Activated CD4-positive, alpha-beta T cell treated with anti-CD3 and anti-CD28 coated beads, Interleukin-2, amount 10 ng/mL, durations not matched to agents 24 days and 14 days (primary cell): ENCODE data around the gene MACIR. TPM values are rescaled to one million over a fixed set of nuclear protein-coding genes. Genes with fewer than 3 reads are reported as not detected.

ENCODE experiments used
- DNase-seq: peaks from one replicate; pipeline ENCODE4 v3.0.0; 2022
- H3K27ac Mint-ChIP-seq: one replicate; pipeline ENCODE4 v1.8.0; 2022; ENCODE audit warnings: mild to moderate bottlenecking, mixed read lengths
- H3K27me3 Mint-ChIP-seq: one replicate; pipeline ENCODE4 v1.8.0; 2022; ENCODE audit warnings: mixed read lengths
- H3K36me3 Mint-ChIP-seq: one replicate; pipeline ENCODE4 v1.8.0; 2022; ENCODE audit warnings: low read depth, mild to moderate bottlenecking, mixed read lengths
- H3K4me1 Mint-ChIP-seq: one replicate; pipeline ENCODE4 v1.8.0; 2021; ENCODE audit warnings: mixed read lengths
- H3K4me3 Mint-ChIP-seq: one replicate; pipeline ENCODE4 v1.8.0; 2022; ENCODE audit warnings: mild to moderate bottlenecking, moderate library complexity, mixed read lengths
- H3K9me3 Mint-ChIP-seq: one replicate; pipeline ENCODE4 v1.8.0; 2021; ENCODE audit warnings: mixed read lengths
- intact Hi-C: fragments of 100-400 bp; cut with micrococcal nuclease; formaldehyde crosslinking; loops from one replicate; pipeline ENCODE4 v1.15.1; 2023
- total RNA-seq: library from RNA; stranded (reverse); gene quantifications from 2 replicates; pipeline ENCODE4 v1.2.3, GENCODE V29; 2022

The MACIR gene
- total RNA-seq, 1 donor from 2014 or later: 13.3 TPM

GRCh38 chr5:103286622-103287021, 28.1 kb downstream of the MACIR start:
- Mint-ChIP-seq H3K4me3 (no peak overlapping the region), H3K4me1 (no peaks in the 10 kb centered on the region), H3K27me3 (no peaks in the 10 kb centered on the region), H3K9me3 (no peaks in the 10 kb centered on the region), H3K27ac (no peak overlapping the region), H3K36me3 (no peaks in the 10 kb centered on the region)
- DNase-seq: no peak
- intact Hi-C loops: no loop called here

- Mint-ChIP-seq H3K27me3 (no peaks in the 10 kb centered on the region), H3K36me3 (no peaks in the 10 kb centered on the region), H3K9me3 (no peaks in the 10 kb centered on the region), H3K4me3 (no peak overlapping the region), H3K4me1 (no peaks in the 10 kb centered on the region), H3K27ac (no peak overlapping the region)
- intact Hi-C loops: no loop called here
- DNase-seq: no peak
Observed at GRCh38 chr5:103289024-103289423, 30.5 kb downstream of the MACIR start.

- no peak overlapping the region for H3K4me3 Mint-ChIP-seq
- H3K27ac Mint-ChIP-seq: no peak overlapping the region
- H3K27me3 Mint-ChIP-seq: no peaks in the 10 kb centered on the region
- no peaks in the 10 kb centered on the region for H3K9me3 Mint-ChIP-seq
- H3K36me3 Mint-ChIP-seq: no peaks in the 10 kb centered on the region
- intact Hi-C loops: no loop called here
- H3K4me1 Mint-ChIP-seq: no peaks in the 10 kb centered on the region
- no peak for DNase-seq
Observed at GRCh38 chr5:103290846-103291245, 32.3 kb downstream of the MACIR start.

- Mint-ChIP-seq H3K4me3 (no peak overlapping the region), H3K4me1 (no peaks in the 10 kb centered on the region), H3K27me3 (no peaks in the 10 kb centered on the region), H3K27ac (no peak overlapping the region), H3K36me3 (no peaks in the 10 kb centered on the region), H3K9me3 (no peaks in the 10 kb centered on the region)
- no peak for DNase-seq
- intact Hi-C loops: no loop called here
Observed at GRCh38 chr5:103291606-103292005, 33.0 kb downstream of the MACIR start.

- Mint-ChIP-seq H3K27me3 (no peaks in the 10 kb centered on the region), H3K27ac (no peak overlapping the region)
Observed at GRCh38 chr5:103293099-103293498, 34.5 kb downstream of the MACIR start.

GRCh38 chr5:103293719-103294118, 35.2 kb downstream of the MACIR start:
- H3K4me3 Mint-ChIP-seq: no peak overlapping the region
- no peaks in the 10 kb centered on the region for H3K4me1 Mint-ChIP-seq
- H3K36me3 Mint-ChIP-seq: no peaks in the 10 kb centered on the region
- intact Hi-C loops: no loop called here
- H3K9me3 Mint-ChIP-seq: no peaks in the 10 kb centered on the region
- no peak for DNase-seq
- no peaks in the 10 kb centered on the region for H3K27me3 Mint-ChIP-seq
- H3K27ac Mint-ChIP-seq: no peak overlapping the region

More at GRCh38 chr5:103293099-103293498, 34.5 kb downstream of the MACIR start:
- no peaks in the 10 kb centered on the region for H3K9me3 Mint-ChIP-seq
- no peak overlapping the region for H3K4me3 Mint-ChIP-seq
- H3K4me1 Mint-ChIP-seq: no peaks in the 10 kb centered on the region
- no peaks in the 10 kb centered on the region for H3K36me3 Mint-ChIP-seq
- intact Hi-C loops: no loop called here
- no peak for DNase-seq

GRCh38 chr5:103294906-103295305, 36.3 kb downstream of the MACIR start:
- Mint-ChIP-seq H3K27me3 (peaks cover 1% of the 10 kb centered on the region), H3K27ac (no peak overlapping the region), H3K4me3 (no peak overlapping the region), H3K36me3 (no peaks in the 10 kb centered on the region), H3K4me1 (no peaks in the 10 kb centered on the region), H3K9me3 (no peaks in the 10 kb centered on the region)
- no peak for DNase-seq
- intact Hi-C loops: no loop called here

- intact Hi-C loops: no loop called here
- H3K27me3 Mint-ChIP-seq: peaks cover 4% of the 10 kb centered on the region
- DNase-seq: no peak
- H3K9me3 Mint-ChIP-seq: no peaks in the 10 kb centered on the region
- H3K4me3 Mint-ChIP-seq: no peak overlapping the region
- no peaks in the 10 kb centered on the region for H3K36me3 Mint-ChIP-seq
- H3K27ac Mint-ChIP-seq: no peak overlapping the region
- no peaks in the 10 kb centered on the region for H3K4me1 Mint-ChIP-seq
Observed at GRCh38 chr5:103295424-103295823, 36.9 kb downstream of the MACIR start.

- no peak for DNase-seq
Observed at GRCh38 chr5:103295871-103296270, 37.3 kb downstream of the MACIR start.

GRCh38 chr5:103298117-103298516, 39.6 kb downstream of the MACIR start:
- intact Hi-C loops: no loop called here

More at GRCh38 chr5:103295871-103296270, 37.3 kb downstream of the MACIR start:
- Mint-ChIP-seq H3K9me3 (no peaks in the 10 kb centered on the region), H3K27ac (no peak overlapping the region), H3K4me3 (no peak overlapping the region), H3K27me3 (peaks cover 4% of the 10 kb centered on the region), H3K36me3 (no peaks in the 10 kb centered on the region), H3K4me1 (no peaks in the 10 kb centered on the region)
- intact Hi-C loops: no loop called here

GRCh38 chr5:103298607-103299188, 40.1 kb downstream of the MACIR start:
- Mint-ChIP-seq H3K27ac (no peak overlapping the region), H3K9me3 (no peaks in the 10 kb centered on the region), H3K4me3 (no peak overlapping the region), H3K36me3 (no peaks in the 10 kb centered on the region), H3K27me3 (peaks cover 4% of the 10 kb centered on the region), H3K4me1 (no peaks in the 10 kb centered on the region)
- DNase-seq: no peak
- intact Hi-C loops: no loop called here

More at GRCh38 chr5:103298117-103298516, 39.6 kb downstream of the MACIR start:
- Mint-ChIP-seq H3K9me3 (no peaks in the 10 kb centered on the region), H3K4me3 (no peak overlapping the region), H3K4me1 (no peaks in the 10 kb centered on the region), H3K36me3 (no peaks in the 10 kb centered on the region), H3K27ac (no peak overlapping the region), H3K27me3 (peaks cover 4% of the 10 kb centered on the region)
- DNase-seq: no peak

GRCh38 chr5:103305809-103306208, 47.2 kb downstream of the MACIR start:
- Mint-ChIP-seq H3K4me3 (no peak overlapping the region), H3K4me1 (no peaks in the 10 kb centered on the region), H3K27ac (no peak overlapping the region), H3K36me3 (no peaks in the 10 kb centered on the region), H3K9me3 (no peaks in the 10 kb centered on the region), H3K27me3 (peaks cover 2% of the 10 kb centered on the region)
- no peak for DNase-seq
- intact Hi-C loops: no loop called here

GRCh38 chr5:103307470-103307869, 48.9 kb downstream of the MACIR start:
- DNase-seq: no peak
- H3K27ac Mint-ChIP-seq: no peak overlapping the region
- no peak overlapping the region for H3K4me3 Mint-ChIP-seq
- no peaks in the 10 kb centered on the region for H3K4me1 Mint-ChIP-seq
- intact Hi-C loops: no loop called here
- H3K9me3 Mint-ChIP-seq: no peaks in the 10 kb centered on the region
- H3K27me3 Mint-ChIP-seq: peaks cover 4% of the 10 kb centered on the region
- no peaks in the 10 kb centered on the region for H3K36me3 Mint-ChIP-seq

- Mint-ChIP-seq H3K4me1 (no peaks in the 10 kb centered on the region), H3K4me3 (no peak overlapping the region), H3K27me3 (peaks cover 4% of the 10 kb centered on the region), H3K27ac (no peak overlapping the region), H3K9me3 (no peaks in the 10 kb centered on the region), H3K36me3 (no peaks in the 10 kb centered on the region)
- intact Hi-C loops: no loop called here
- DNase-seq: no peak
Observed at GRCh38 chr5:103308774-103309173, 50.2 kb downstream of the MACIR start.

- no peak for DNase-seq
- H3K9me3 Mint-ChIP-seq: no peaks in the 10 kb centered on the region
- H3K4me1 Mint-ChIP-seq: no peaks in the 10 kb centered on the region
Observed at GRCh38 chr5:103313056-103313455, 54.5 kb downstream of the MACIR start.

More at GRCh38 chr5:103313056-103313455, 54.5 kb downstream of the MACIR start:
- H3K27me3 Mint-ChIP-seq: peaks cover 15% of the 10 kb centered on the region
- intact Hi-C loops: no loop called here
- no peak overlapping the region for H3K27ac Mint-ChIP-seq
- no peak overlapping the region for H3K4me3 Mint-ChIP-seq
- no peaks in the 10 kb centered on the region for H3K36me3 Mint-ChIP-seq
